HCT116 (cell line): Measurements from ENCODE around the gene RAI2.

Source experiments
- POLR2A ChIP-seq: IDR thresholded peaks from 2 replicates; pipeline ENCODE4 v1.7.0; 2011; ENCODE audit warnings: borderline replicate concordance; ENCODE audit not compliant: insufficient read depth, insufficient read length; ENCODE audit errors: extremely low read depth
- TF ChIP-seq, protein P1 (sequence below): IDR thresholded peaks from 2 replicates; pipeline ENCODE4 v1.6.1; 2012; ENCODE audit warnings: low read depth

DNA sequence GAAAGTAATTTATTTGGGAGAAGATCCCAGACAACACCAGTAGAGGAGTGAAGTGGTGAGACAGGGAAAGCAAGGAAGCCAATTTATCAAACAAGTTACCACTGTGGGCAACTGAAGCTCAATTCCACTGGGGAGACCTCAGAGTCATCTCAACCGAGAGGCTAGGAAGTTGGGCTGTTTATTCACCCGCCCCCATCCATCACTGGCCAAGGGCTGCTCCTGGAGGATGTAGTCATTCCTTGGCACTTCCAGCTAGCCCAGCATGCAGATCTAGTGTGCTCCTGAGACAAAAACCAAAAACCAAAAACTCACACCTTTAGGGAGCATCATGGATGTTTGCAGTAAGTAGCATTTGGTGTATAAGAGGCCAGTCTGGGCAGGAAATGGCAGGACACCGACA, 47.0 kb downstream of the RAI2 start:
- no peak for TF ChIP-seq POLR2A
- TF ChIP-seq, protein P1, sequence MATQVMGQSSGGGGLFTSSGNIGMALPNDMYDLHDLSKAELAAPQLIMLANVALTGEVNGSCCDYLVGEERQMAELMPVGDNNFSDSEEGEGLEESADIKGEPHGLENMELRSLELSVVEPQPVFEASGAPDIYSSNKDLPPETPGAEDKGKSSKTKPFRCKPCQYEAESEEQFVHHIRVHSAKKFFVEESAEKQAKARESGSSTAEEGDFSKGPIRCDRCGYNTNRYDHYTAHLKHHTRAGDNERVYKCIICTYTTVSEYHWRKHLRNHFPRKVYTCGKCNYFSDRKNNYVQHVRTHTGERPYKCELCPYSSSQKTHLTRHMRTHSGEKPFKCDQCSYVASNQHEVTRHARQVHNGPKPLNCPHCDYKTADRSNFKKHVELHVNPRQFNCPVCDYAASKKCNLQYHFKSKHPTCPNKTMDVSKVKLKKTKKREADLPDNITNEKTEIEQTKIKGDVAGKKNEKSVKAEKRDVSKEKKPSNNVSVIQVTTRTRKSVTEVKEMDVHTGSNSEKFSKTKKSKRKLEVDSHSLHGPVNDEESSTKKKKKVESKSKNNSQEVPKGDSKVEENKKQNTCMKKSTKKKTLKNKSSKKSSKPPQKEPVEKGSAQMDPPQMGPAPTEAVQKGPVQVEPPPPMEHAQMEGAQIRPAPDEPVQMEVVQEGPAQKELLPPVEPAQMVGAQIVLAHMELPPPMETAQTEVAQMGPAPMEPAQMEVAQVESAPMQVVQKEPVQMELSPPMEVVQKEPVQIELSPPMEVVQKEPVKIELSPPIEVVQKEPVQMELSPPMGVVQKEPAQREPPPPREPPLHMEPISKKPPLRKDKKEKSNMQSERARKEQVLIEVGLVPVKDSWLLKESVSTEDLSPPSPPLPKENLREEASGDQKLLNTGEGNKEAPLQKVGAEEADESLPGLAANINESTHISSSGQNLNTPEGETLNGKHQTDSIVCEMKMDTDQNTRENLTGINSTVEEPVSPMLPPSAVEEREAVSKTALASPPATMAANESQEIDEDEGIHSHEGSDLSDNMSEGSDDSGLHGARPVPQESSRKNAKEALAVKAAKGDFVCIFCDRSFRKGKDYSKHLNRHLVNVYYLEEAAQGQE = no peak
